Muscle layer of colon (tissue), 2 donors: ENCODE measurements around the gene POMT1.
A peak's percentile ranks its signal among the peaks of the same experiment; 100 is the strongest.

Experiments used
- H3K27ac ChIP-seq: one replicate; pipeline ENCODE4 v1.7.0; 2013; ENCODE audit warnings: low read depth, mild to moderate bottlenecking, low read length, moderate library complexity
- H3K27me3 ChIP-seq, 2 donors: one replicate each; pipeline ENCODE4 v1.7.0; 2013; ENCODE audit warnings: low read length in 2 of 2, mild to moderate bottlenecking in 2 of 2; ENCODE audit not compliant: insufficient read depth in 2 of 2, control insufficient read depth in 1 of 2
- H3K36me3 ChIP-seq: one replicate; pipeline ENCODE4 v1.7.0; 2013; ENCODE audit warnings: mild to moderate bottlenecking, low read length; ENCODE audit not compliant: insufficient read depth
- H3K4me1 ChIP-seq: one replicate; pipeline ENCODE4 v1.7.0; 2013; ENCODE audit warnings: mild to moderate bottlenecking, low read length; ENCODE audit not compliant: insufficient read depth
- H3K4me3 ChIP-seq, 2 donors: one replicate each; pipeline ENCODE4 v1.7.0; 2013; ENCODE audit warnings: low read length in 2 of 2, low read depth in 1 of 2, mild to moderate bottlenecking in 1 of 2, moderate library complexity in 1 of 2
- H3K9ac ChIP-seq: one replicate; pipeline ENCODE4 v1.7.0; 2013; ENCODE audit warnings: low read length
- H3K9me3 ChIP-seq: one replicate; pipeline ENCODE4 v1.7.0; 2013; ENCODE audit warnings: mild to moderate bottlenecking, low read length
- donor health status: abdominal sarcoma.
- donor health status: Adenocarcinoma of cecum.

The POMT1 gene

GRCh38 chr9:131521822-131522221 is 19.1 kb downstream of the POMT1 start:
- H3K9ac ChIP-seq, result no peak overlapping the region
- peaks cover 81% of the 10 kb centered on the region for H3K36me3 ChIP-seq
- H3K4me1 ChIP-seq, result peaks cover 12% of the 10 kb centered on the region
- no peak overlapping the region for H3K4me3 ChIP-seq
- H3K9me3 ChIP-seq, result no peaks in the 10 kb centered on the region
- H3K27me3 ChIP-seq, result no peaks in the 10 kb centered on the region
- H3K27ac ChIP-seq, result no peak overlapping the region

DNA sequence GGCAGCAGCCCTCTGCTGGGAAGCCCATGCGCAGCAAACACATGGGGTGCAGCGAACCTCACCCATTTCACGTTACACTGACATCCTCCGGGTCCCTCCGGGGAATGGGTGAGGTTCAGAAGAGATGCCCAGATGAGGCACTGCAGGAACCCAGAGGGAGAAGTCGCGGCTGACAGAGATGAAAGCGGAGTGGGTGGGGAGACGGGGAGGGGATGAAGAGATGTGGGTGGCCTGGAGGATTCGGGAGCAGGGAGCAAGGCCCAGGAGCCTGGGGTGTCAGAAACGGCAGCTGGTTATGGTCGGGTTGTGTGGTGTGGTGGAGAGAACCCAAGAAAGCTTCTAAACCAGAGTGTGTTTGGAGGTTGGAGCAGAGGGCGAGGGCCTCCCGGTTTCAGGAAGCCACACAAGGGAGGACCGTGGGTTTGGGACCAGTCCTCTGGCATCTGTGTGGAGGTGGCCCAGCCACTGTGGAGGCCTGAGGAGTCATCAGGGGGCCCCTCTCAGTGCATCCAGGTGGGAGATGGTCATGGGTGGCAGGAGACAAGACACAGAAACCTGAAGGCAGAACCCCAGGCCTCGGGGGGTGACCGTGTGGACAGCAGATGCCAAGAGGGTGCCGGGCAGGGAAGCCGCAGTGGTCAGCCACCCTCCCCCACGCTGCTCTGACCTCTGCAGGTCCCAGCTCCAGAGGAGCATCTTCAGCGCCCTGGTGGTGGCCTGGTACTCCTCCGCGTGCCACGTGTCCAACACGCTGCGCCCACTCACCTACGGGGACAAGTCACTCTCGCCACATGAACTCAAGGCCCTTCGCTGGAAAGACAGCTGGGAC is 19.8 kb downstream of the POMT1 start:
- H3K9ac ChIP-seq, result no peak overlapping the region
- no peaks in the 10 kb centered on the region for H3K9me3 ChIP-seq
- no peak overlapping the region for H3K27ac ChIP-seq
- no peaks in the 10 kb centered on the region for H3K27me3 ChIP-seq
- no peak overlapping the region for H3K4me3 ChIP-seq
- peaks cover 11% of the 10 kb centered on the region for H3K4me1 ChIP-seq
- H3K36me3 ChIP-seq, result peaks cover 80% of the 10 kb centered on the region

- no peak overlapping the region for H3K27ac ChIP-seq
- H3K4me3 ChIP-seq, result no peak overlapping the region
- no peak overlapping the region for H3K9ac ChIP-seq
- peaks cover 5% of the 10 kb centered on the region for H3K4me1 ChIP-seq
- peaks cover 80% of the 10 kb centered on the region for H3K36me3 ChIP-seq
- H3K9me3 ChIP-seq, result no peaks in the 10 kb centered on the region
- H3K27me3 ChIP-seq, result no peaks in the 10 kb centered on the region
Observed at GRCh38 chr9:131523086-131523388, 20.3 kb downstream of the POMT1 start.

DNA sequence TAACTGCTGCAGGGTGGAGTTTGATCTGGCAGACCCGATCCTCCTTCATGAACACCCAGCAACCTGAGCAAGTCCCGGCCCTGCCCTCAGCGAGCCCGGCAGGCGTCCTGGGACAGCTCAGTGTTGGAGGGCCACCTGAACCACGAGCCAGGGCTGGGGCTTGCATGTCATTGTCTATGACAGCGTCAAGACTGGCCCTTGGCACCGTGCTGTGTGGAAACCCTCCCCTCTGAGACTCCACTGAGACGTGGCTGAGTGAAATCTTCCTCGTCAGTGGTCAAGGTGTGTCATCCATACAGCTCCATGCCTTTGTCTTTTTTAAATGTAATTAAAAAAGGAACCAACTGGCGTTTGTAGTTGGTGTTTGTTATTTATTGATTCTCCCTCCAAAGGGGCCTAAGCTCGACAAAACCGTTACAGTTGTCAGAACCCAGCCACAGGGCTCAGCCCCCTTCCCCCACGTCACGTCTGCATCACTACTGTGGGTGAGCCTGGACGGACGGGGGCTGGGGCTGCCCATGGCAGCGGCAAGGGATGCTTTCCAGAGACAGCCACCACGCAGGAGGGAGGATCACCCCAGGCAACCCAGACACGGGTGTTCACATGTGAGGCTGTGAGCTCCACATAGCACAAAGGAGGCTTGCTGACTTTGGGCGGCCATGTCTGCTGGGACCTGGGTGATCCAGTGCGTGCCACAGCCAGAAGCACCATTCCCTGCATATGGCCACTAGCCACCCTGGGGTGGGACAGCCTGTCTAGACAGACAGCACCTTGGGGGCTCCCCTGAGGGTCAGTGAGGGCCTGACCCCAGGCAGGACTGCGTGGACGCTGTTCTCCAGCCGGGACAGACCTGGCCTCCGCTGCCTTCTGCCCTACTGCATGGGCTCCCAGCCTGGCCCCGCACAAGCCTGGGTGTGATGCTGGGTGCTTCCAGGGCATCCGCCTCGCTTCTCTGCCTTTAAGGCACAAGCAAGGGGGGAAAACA is 21.0 kb downstream of the POMT1 start:
- no peaks in the 10 kb centered on the region for H3K27me3 ChIP-seq
- no peaks in the 10 kb centered on the region for H3K4me1 ChIP-seq
- no peak overlapping the region for H3K9ac ChIP-seq
- H3K36me3 ChIP-seq, result peaks cover 80% of the 10 kb centered on the region
- H3K4me3 ChIP-seq, result no peak overlapping the region
- no peaks in the 10 kb centered on the region for H3K9me3 ChIP-seq
- H3K27ac ChIP-seq, result no peak overlapping the region

- Histone ChIP-seq H3K36me3 (peaks cover 80% of the 10 kb centered on the region), H3K9me3 (no peaks in the 10 kb centered on the region), H3K27ac (no peak overlapping the region), H3K4me1 (peaks cover 5% of the 10 kb centered on the region), H3K4me3 (no peak overlapping the region), H3K27me3 (no peaks in the 10 kb centered on the region), H3K9ac (no peak overlapping the region)
Observed at GRCh38 chr9:131524665-131525315, 22.1 kb downstream of the POMT1 start.

GRCh38 chr9:131525643-131526565 is 23.2 kb downstream of the POMT1 start:
- Histone ChIP-seq H3K4me1 (peaks cover 11% of the 10 kb centered on the region), H3K36me3 (peaks cover 69% of the 10 kb centered on the region), H3K9ac (no peak overlapping the region), H3K27ac (no peak overlapping the region), H3K9me3 (no peaks in the 10 kb centered on the region), H3K27me3 (no peaks in the 10 kb centered on the region), H3K4me3 (no peak overlapping the region)

DNA sequence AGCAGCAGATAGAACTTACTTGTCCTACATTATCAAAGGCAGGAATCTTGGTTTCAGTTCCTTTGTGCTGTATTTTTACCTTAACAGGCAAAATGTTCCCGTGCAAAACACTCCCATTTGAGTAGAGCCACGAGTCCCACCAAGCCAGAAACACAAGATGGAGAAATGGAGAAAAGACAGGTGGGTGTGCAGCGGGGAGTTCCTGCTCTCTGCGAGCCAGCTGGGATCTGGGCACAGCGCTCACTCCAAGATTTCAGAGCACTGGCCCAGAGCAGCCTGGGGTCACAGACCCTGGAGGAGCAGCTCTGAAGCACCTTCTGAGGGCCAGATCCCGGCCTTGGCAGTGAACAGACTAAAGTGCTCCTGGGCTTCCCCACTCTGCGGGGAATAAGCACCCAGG is 25.5 kb downstream of the POMT1 start:
- H3K36me3 ChIP-seq, result peaks cover 46% of the 10 kb centered on the region
- no peaks in the 10 kb centered on the region for H3K9me3 ChIP-seq
- no peak overlapping the region for H3K27ac ChIP-seq
- peaks cover 11% of the 10 kb centered on the region for H3K4me1 ChIP-seq
- H3K9ac ChIP-seq, result no peak overlapping the region
- H3K4me3 ChIP-seq, result no peak overlapping the region
- no peaks in the 10 kb centered on the region for H3K27me3 ChIP-seq

- H3K27ac ChIP-seq, result no peak overlapping the region
- peaks cover 39% of the 10 kb centered on the region for H3K36me3 ChIP-seq
- no peaks in the 10 kb centered on the region for H3K9me3 ChIP-seq
- H3K27me3 ChIP-seq, result no peaks in the 10 kb centered on the region
- no peak overlapping the region for H3K9ac ChIP-seq
- H3K4me3 ChIP-seq, result no peak overlapping the region
- H3K4me1 ChIP-seq, result peaks cover 11% of the 10 kb centered on the region
Observed at GRCh38 chr9:131528886-131529505, 26.3 kb downstream of the POMT1 start.

- Histone ChIP-seq H3K27ac (peak overlapping the region; percentile 97), H3K9me3 (no peaks in the 10 kb centered on the region), H3K9ac (peak overlapping the region; percentile 71), H3K4me3 (peak overlapping the region; percentile 80 to 96), H3K36me3 (peaks cover 31% of the 10 kb centered on the region), H3K4me1 (peaks cover 11% of the 10 kb centered on the region), H3K27me3 (no peaks in the 10 kb centered on the region)
Observed at GRCh38 chr9:131529597-131530545, 27.2 kb downstream of the POMT1 start.
